ENCODE measurements around the gene TENM3.

Gene TENM3

GRCh38 chr4:182418054-182418734 is 175.0 kb downstream of the TENM3 start:
- Histone ChIP-seq H2AFZ (ENCODE audit: low read length, unreplicated experiment) (peak overlapping the region; percentile 45), H3K36me3 (ENCODE audit: insufficient read depth, low read length) (no peaks in the 10 kb centered on the region), H3K27ac (ENCODE audit: low read depth, low read length) (no peak overlapping the region), H3K27me3 (ENCODE audit: insufficient read depth, low read length) (no peaks in the 10 kb centered on the region), H3K79me2 (ENCODE audit: control insufficient read depth, insufficient read depth, low read length, unreplicated experiment) (no peaks in the 10 kb centered on the region), H3K4me3 (ENCODE audit: low read depth, low read length) (peak overlapping the region; percentile 47), H3K4me1 (ENCODE audit: control insufficient read depth, insufficient read depth, low read length, unreplicated experiment) (no peaks in the 10 kb centered on the region)

- Histone ChIP-seq H2AFZ (ENCODE audit: low read length, unreplicated experiment) (no peak overlapping the region), H3K36me3 (ENCODE audit: insufficient read depth, low read length) (no peaks in the 10 kb centered on the region), H3K4me3 (ENCODE audit: low read depth, low read length) (no peak overlapping the region), H3K79me2 (ENCODE audit: control insufficient read depth, insufficient read depth, low read length, unreplicated experiment) (no peaks in the 10 kb centered on the region), H3K27ac (ENCODE audit: low read depth, low read length) (no peak overlapping the region), H3K4me1 (ENCODE audit: control insufficient read depth, insufficient read depth, low read length, unreplicated experiment) (no peaks in the 10 kb centered on the region), H3K27me3 (ENCODE audit: insufficient read depth, low read length) (no peaks in the 10 kb centered on the region)
Observed at GRCh38 chr4:182420189-182420588, 177.0 kb downstream of the TENM3 start.

GRCh38 chr4:182421753-182422152 is 178.6 kb downstream of the TENM3 start:
- H3K36me3 ChIP-seq (ENCODE audit: insufficient read depth, low read length), result no peaks in the 10 kb centered on the region
- H3K27me3 ChIP-seq (ENCODE audit: insufficient read depth, low read length), result no peaks in the 10 kb centered on the region
- H3K4me3 ChIP-seq (ENCODE audit: low read depth, low read length), result no peak overlapping the region
- no peak overlapping the region for H2AFZ ChIP-seq (ENCODE audit: low read length, unreplicated experiment)
- H3K4me1 ChIP-seq (ENCODE audit: control insufficient read depth, insufficient read depth, low read length, unreplicated experiment), result no peaks in the 10 kb centered on the region
- no peak overlapping the region for H3K27ac ChIP-seq (ENCODE audit: low read depth, low read length)
- no peaks in the 10 kb centered on the region for H3K79me2 ChIP-seq (ENCODE audit: control insufficient read depth, insufficient read depth, low read length, unreplicated experiment)

DNA sequence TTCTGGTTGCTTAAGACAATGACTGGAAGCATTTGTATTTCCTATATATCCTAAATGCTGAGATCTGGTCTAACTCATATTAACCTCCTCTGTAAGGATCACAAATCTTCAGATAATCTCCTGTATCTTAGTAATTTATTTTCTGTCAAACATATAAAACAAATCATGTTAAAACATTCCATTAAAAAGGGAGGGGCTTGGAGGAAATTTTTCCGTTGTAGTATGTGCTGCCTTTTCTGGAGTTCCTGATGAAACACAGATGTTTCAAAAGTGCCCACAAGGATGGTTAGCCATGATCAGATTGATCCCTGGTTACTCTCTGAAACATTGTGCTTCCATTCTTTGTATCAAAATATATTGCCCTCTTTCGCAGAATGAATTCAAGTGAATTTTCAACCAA is 182.1 kb downstream of the TENM3 start:
- Histone ChIP-seq H3K79me2 (ENCODE audit: control insufficient read depth, insufficient read depth, low read length, unreplicated experiment) (no peaks in the 10 kb centered on the region), H3K27me3 (ENCODE audit: insufficient read depth, low read length) (no peaks in the 10 kb centered on the region), H3K4me3 (ENCODE audit: low read depth, low read length) (no peak overlapping the region), H2AFZ (ENCODE audit: low read length, unreplicated experiment) (no peak overlapping the region), H3K27ac (ENCODE audit: low read depth, low read length) (no peak overlapping the region), H3K4me1 (ENCODE audit: control insufficient read depth, insufficient read depth, low read length, unreplicated experiment) (no peaks in the 10 kb centered on the region), H3K36me3 (ENCODE audit: insufficient read depth, low read length) (no peaks in the 10 kb centered on the region)

DNA sequence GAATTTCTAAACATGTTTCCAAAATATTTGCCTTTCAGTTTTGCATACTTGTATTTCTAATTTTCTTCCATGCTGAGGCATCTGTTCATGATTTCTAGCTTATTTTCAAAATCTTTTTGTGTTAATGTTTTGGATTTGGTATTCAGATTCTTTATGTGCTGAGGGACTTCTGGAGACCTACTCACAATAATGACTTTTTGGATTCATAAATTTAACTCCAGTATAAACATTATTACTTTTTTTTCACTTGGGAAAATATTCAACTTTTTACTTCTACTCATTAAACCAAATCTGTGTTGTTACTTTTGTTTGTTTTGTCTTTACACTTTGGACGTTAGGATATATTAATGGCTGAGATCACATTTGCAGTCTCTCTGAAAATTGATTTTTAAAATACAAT is 183.7 kb downstream of the TENM3 start:
- Histone ChIP-seq H3K79me2 (ENCODE audit: control insufficient read depth, insufficient read depth, low read length, unreplicated experiment) (no peaks in the 10 kb centered on the region), H3K27me3 (ENCODE audit: insufficient read depth, low read length) (no peaks in the 10 kb centered on the region), H3K4me1 (ENCODE audit: control insufficient read depth, insufficient read depth, low read length, unreplicated experiment) (no peaks in the 10 kb centered on the region), H2AFZ (ENCODE audit: low read length, unreplicated experiment) (no peak overlapping the region), H3K36me3 (ENCODE audit: insufficient read depth, low read length) (no peaks in the 10 kb centered on the region), H3K27ac (ENCODE audit: low read depth, low read length) (no peak overlapping the region), H3K4me3 (ENCODE audit: low read depth, low read length) (no peak overlapping the region)

GRCh38 chr4:182427554-182427953 is 184.4 kb downstream of the TENM3 start:
- Histone ChIP-seq H3K36me3 (ENCODE audit: insufficient read depth, low read length) (no peaks in the 10 kb centered on the region), H3K4me1 (ENCODE audit: control insufficient read depth, insufficient read depth, low read length, unreplicated experiment) (no peaks in the 10 kb centered on the region), H3K4me3 (ENCODE audit: low read depth, low read length) (no peak overlapping the region), H3K27me3 (ENCODE audit: insufficient read depth, low read length) (no peaks in the 10 kb centered on the region), H2AFZ (ENCODE audit: low read length, unreplicated experiment) (no peak overlapping the region), H3K27ac (ENCODE audit: low read depth, low read length) (no peak overlapping the region), H3K79me2 (ENCODE audit: control insufficient read depth, insufficient read depth, low read length, unreplicated experiment) (no peaks in the 10 kb centered on the region)

DNA sequence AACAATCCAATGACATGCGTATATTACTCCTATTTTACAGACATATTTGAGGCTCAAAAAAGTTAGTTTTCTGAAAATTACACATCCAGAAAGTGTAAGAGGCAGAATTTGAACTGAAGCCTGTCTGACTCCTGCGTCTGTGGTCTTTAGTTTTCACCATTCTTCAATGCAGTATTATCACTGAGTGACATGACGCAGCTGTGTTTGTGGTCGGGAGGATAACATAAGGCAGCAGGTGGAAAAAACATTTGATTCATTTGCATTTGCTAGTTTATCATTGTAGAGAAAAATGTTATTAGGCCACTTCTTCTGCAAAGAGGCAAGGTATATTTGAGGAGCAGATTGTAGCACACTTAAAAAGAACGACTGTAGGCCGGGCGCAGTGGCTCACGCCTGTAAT is 186.7 kb downstream of the TENM3 start:
- no peaks in the 10 kb centered on the region for H3K36me3 ChIP-seq (ENCODE audit: insufficient read depth, low read length)
- H3K27ac ChIP-seq (ENCODE audit: low read depth, low read length), result no peak overlapping the region
- H3K27me3 ChIP-seq (ENCODE audit: insufficient read depth, low read length), result no peaks in the 10 kb centered on the region
- no peaks in the 10 kb centered on the region for H3K4me1 ChIP-seq (ENCODE audit: control insufficient read depth, insufficient read depth, low read length, unreplicated experiment)
- no peaks in the 10 kb centered on the region for H3K79me2 ChIP-seq (ENCODE audit: control insufficient read depth, insufficient read depth, low read length, unreplicated experiment)
- no peak overlapping the region for H3K4me3 ChIP-seq (ENCODE audit: low read depth, low read length)
- H2AFZ ChIP-seq (ENCODE audit: low read length, unreplicated experiment), result no peak overlapping the region

GRCh38 chr4:182432819-182433218 is 189.6 kb downstream of the TENM3 start:
- H3K4me3 ChIP-seq (ENCODE audit: low read depth, low read length), result no peak overlapping the region
- no peak overlapping the region for H2AFZ ChIP-seq (ENCODE audit: low read length, unreplicated experiment)
- no peaks in the 10 kb centered on the region for H3K36me3 ChIP-seq (ENCODE audit: insufficient read depth, low read length)
- H3K4me1 ChIP-seq (ENCODE audit: control insufficient read depth, insufficient read depth, low read length, unreplicated experiment), result no peaks in the 10 kb centered on the region
- no peak overlapping the region for H3K27ac ChIP-seq (ENCODE audit: low read depth, low read length)
- H3K27me3 ChIP-seq (ENCODE audit: insufficient read depth, low read length), result no peaks in the 10 kb centered on the region
- H3K79me2 ChIP-seq (ENCODE audit: control insufficient read depth, insufficient read depth, low read length, unreplicated experiment), result no peaks in the 10 kb centered on the region

DNA sequence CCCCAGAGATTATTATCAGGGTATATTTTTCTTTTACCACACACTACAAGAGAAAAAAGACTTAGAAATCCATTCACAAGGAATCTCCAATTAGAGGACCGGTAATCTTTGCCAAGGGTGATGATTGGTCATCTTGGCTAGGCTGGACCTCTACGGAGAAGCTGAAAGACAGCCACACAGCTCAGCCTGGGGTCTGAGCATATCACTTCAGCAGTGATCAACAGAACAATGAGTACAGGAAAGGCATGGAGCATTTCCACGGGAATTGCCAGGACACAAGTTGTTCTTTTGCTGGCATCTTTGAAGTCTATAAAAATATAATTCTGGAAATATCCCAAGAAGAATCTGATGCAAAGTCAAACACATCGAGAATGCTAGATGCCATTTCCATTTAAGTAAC is 191.5 kb downstream of the TENM3 start:
- no peaks in the 10 kb centered on the region for H3K27me3 ChIP-seq (ENCODE audit: insufficient read depth, low read length)
- no peak overlapping the region for H3K27ac ChIP-seq (ENCODE audit: low read depth, low read length)
- no peak overlapping the region for H3K4me3 ChIP-seq (ENCODE audit: low read depth, low read length)
- H3K36me3 ChIP-seq (ENCODE audit: insufficient read depth, low read length), result no peaks in the 10 kb centered on the region
- H3K4me1 ChIP-seq (ENCODE audit: control insufficient read depth, insufficient read depth, low read length, unreplicated experiment), result no peaks in the 10 kb centered on the region
- H3K79me2 ChIP-seq (ENCODE audit: control insufficient read depth, insufficient read depth, low read length, unreplicated experiment), result no peaks in the 10 kb centered on the region
- H2AFZ ChIP-seq (ENCODE audit: low read length, unreplicated experiment), result no peak overlapping the region

DNA sequence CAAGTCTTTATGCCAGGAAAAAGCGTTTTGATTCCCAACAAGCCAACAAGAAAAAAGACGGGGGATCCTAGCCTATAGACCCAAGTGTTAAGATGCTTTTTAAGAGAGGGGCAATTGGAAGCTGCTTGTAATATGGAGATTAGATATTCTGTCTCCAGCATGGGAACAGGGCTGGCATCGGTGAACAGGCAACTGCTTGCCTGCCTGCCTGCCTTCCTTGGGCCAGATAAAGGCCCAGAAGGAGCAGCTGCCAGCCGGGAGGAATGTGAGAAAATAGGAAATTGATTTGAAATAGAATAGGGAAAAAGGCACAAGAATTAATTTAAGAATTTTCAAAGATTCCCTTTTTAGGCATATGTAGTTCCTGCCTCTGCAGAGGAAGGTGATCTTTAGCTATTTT is 192.2 kb downstream of the TENM3 start:
- Histone ChIP-seq H2AFZ (ENCODE audit: low read length, unreplicated experiment) (no peak overlapping the region), H3K36me3 (ENCODE audit: insufficient read depth, low read length) (no peaks in the 10 kb centered on the region), H3K27ac (ENCODE audit: low read depth, low read length) (no peak overlapping the region), H3K4me1 (ENCODE audit: control insufficient read depth, insufficient read depth, low read length, unreplicated experiment) (no peaks in the 10 kb centered on the region), H3K27me3 (ENCODE audit: insufficient read depth, low read length) (no peaks in the 10 kb centered on the region), H3K79me2 (ENCODE audit: control insufficient read depth, insufficient read depth, low read length, unreplicated experiment) (no peaks in the 10 kb centered on the region), H3K4me3 (ENCODE audit: low read depth, low read length) (no peak overlapping the region)

DNA sequence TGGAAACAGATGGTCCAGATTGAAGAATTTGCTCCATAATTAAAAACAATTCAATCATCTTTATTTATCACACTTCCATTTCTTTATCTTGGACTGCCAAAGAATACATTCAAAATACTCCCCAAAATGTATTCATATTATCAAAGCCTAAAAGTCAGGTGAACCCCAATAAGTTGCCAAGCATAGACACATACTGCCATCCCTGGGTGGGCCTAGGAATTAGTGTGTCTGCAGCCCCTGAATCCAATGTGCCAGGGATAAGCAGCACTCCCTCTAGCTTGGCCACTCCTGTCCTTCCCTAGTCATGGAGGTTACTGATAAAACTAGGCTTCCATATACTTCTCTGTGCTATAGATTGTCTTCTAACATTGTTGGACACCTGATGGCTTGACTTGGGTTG is 199.9 kb downstream of the TENM3 start:
- Histone ChIP-seq H3K79me2 (ENCODE audit: control insufficient read depth, insufficient read depth, low read length, unreplicated experiment) (no peaks in the 10 kb centered on the region), H3K4me1 (ENCODE audit: control insufficient read depth, insufficient read depth, low read length, unreplicated experiment) (no peaks in the 10 kb centered on the region), H3K27me3 (ENCODE audit: insufficient read depth, low read length) (no peaks in the 10 kb centered on the region), H3K36me3 (ENCODE audit: insufficient read depth, low read length) (no peaks in the 10 kb centered on the region), H3K4me3 (ENCODE audit: low read depth, low read length) (no peak overlapping the region), H2AFZ (ENCODE audit: low read length, unreplicated experiment) (no peak overlapping the region), H3K27ac (ENCODE audit: low read depth, low read length) (no peak overlapping the region)
